Fibroblast of gingiva (primary cell): ENCODE results near the gene GLIPR2.
"Not testable (repeated sequence)": the region's sequence is repeated elsewhere in the genome, so short reads cannot be mapped to it uniquely, and the experiment has no call there.

Source experiments
- DNase-seq: peaks from one replicate; pipeline ENCODE4 v3.0.0-alpha.2; 2011; ENCODE audit warnings: low read depth

The GLIPR2 gene

GRCh38 chr9:36163786-36164170, 27.2 kb downstream of the GLIPR2 start:
- DNase-seq: no peak

GRCh38 chr9:36164372-36164771, 27.8 kb downstream of the GLIPR2 start:
- no peak for DNase-seq

- no peak for DNase-seq
Observed at GRCh38 chr9:36164989-36165388, 28.5 kb downstream of the GLIPR2 start.

- DNase-seq: no peak
Observed at GRCh38 chr9:36165826-36166167, 29.3 kb downstream of the GLIPR2 start.

- peak; percentile 70 for DNase-seq
Observed at GRCh38 chr9:36166168-36166927, 29.8 kb downstream of the GLIPR2 start.

- DNase-seq: no peak
Observed at GRCh38 chr9:36169166-36169565, 32.6 kb downstream of the GLIPR2 start, which contains the start of gene CCIN. Gene CCIN, plus strand, starts transcription at chr9:36169388. Its CDS starts 115 bp downstream, at chr9:36169503.

GRCh38 chr9:36169708-36170107, 33.2 kb downstream of the GLIPR2 start:
- no peak for DNase-seq

- DNase-seq: no peak
Observed at GRCh38 chr9:36170531-36170930, 34.0 kb downstream of the GLIPR2 start.

GRCh38 chr9:36173861-36174260, 37.3 kb downstream of the GLIPR2 start:
- no peak for DNase-seq

- DNase-seq: no peak
Observed at GRCh38 chr9:36174271-36174670, 37.7 kb downstream of the GLIPR2 start.

- DNase-seq: no peak
Observed at GRCh38 chr9:36174731-36175130, 38.2 kb downstream of the GLIPR2 start.

- DNase-seq: not testable (repeated sequence)
Observed at GRCh38 chr9:36175209-36175608, 38.7 kb downstream of the GLIPR2 start.

- DNase-seq: not testable (repeated sequence)
Observed at GRCh38 chr9:36176496-36176895, 40.0 kb downstream of the GLIPR2 start.

GRCh38 chr9:36177571-36177970, 41.0 kb downstream of the GLIPR2 start:
- no peak for DNase-seq

GRCh38 chr9:36180243-36180642, 43.7 kb downstream of the GLIPR2 start:
- DNase-seq: not testable (repeated sequence)

- DNase-seq: no peak
Observed at GRCh38 chr9:36187414-36187813, 50.9 kb downstream of the GLIPR2 start.

- no peak for DNase-seq
Observed at GRCh38 chr9:36188212-36188611, 51.7 kb downstream of the GLIPR2 start.

- no peak for DNase-seq
Observed at GRCh38 chr9:36189976-36190375, 53.4 kb downstream of the GLIPR2 start.

GRCh38 chr9:36190388-36191289, 54.1 kb downstream of the GLIPR2 start, which contains the start of gene CLTA:
Gene CLTA, plus strand, starts transcription at chr9:36190921. Its CDS starts 136 bp downstream, at chr9:36191057.
- peak; percentile 98 for DNase-seq

GRCh38 chr9:36191290-36191645, 54.7 kb downstream of the GLIPR2 start:
- DNase-seq: peak; percentile 17

GRCh38 chr9:36191686-36192085, 55.2 kb downstream of the GLIPR2 start:
- no peak for DNase-seq

- no peak for DNase-seq
Observed at GRCh38 chr9:36192196-36192595, 55.7 kb downstream of the GLIPR2 start.

- no peak for DNase-seq
Observed at GRCh38 chr9:36193023-36193422, 56.5 kb downstream of the GLIPR2 start.
